ENCODE results near the gene SLMAP.
"Not testable (repeated sequence)": the region's sequence is repeated elsewhere in the genome, so short reads cannot be mapped to it uniquely, and the experiment has no call there.

SLMAP gene

DNA sequence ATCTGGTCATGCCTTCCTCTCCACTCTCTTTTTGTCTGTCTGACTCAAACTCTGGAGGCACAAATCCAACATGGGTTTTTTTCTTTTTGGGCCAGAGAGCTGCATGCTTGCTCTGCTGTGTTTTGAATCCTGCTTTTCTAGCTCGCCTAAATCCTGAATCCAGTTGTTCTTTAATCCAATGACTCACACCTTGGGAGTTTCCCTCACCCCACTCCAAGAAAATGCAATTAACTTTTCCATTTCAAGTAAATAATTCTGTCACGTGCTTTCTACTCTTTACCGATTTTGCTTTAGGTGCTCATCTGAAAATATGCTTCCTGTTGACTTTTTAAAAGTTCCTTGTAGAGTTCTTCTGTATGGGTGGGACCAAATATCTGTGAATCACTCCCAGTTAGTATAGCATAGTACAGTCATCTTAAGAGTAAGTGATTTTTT, 47.6 kb downstream of the SLMAP start:
- Histone ChIP-seq H3K27ac (no peak overlapping the region), H3K27me3 (ENCODE audit: control insufficient read depth, insufficient read depth, low read length) (no peaks in the 10 kb centered on the region), H3K9ac (no peak overlapping the region), H3K36me3 (ENCODE audit: control insufficient read depth, insufficient read depth, low read length) (no peaks in the 10 kb centered on the region), H2AFZ (no peak overlapping the region), H3K4me3 (ENCODE audit: low read depth, low read length) (no peak overlapping the region), H3K4me2 (ENCODE audit: low read length) (no peak overlapping the region), H3K4me1 (no peaks in the 10 kb centered on the region), H3K79me2 (peaks cover 31% of the 10 kb centered on the region), H3K9me3 (ENCODE audit: control insufficient read depth, low read length) (no peaks in the 10 kb centered on the region)
- TF ChIP-seq, protein P1, sequence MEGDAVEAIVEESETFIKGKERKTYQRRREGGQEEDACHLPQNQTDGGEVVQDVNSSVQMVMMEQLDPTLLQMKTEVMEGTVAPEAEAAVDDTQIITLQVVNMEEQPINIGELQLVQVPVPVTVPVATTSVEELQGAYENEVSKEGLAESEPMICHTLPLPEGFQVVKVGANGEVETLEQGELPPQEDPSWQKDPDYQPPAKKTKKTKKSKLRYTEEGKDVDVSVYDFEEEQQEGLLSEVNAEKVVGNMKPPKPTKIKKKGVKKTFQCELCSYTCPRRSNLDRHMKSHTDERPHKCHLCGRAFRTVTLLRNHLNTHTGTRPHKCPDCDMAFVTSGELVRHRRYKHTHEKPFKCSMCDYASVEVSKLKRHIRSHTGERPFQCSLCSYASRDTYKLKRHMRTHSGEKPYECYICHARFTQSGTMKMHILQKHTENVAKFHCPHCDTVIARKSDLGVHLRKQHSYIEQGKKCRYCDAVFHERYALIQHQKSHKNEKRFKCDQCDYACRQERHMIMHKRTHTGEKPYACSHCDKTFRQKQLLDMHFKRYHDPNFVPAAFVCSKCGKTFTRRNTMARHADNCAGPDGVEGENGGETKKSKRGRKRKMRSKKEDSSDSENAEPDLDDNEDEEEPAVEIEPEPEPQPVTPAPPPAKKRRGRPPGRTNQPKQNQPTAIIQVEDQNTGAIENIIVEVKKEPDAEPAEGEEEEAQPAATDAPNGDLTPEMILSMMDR (IDR thresholded peaks at IDR 0.05) = no peak

DNA sequence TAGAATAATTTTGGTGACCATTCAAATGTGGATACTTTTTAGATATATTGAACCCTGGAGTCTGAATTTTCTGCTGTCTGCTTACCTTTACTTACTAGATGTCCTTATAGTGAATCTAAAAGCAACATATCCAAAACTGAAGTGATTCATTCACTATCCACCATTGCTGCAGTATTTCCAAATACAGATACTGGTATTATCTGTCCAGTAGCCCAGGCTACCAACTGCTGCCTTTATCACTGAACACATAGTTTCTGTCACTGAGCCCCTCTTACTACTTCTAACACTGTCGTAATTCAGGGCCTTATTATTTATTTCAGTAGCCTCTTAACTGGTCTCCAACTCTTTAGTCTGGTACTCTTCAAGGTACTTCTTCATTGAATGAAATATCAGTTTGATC, 49.2 kb downstream of the SLMAP start:
- no peak overlapping the region for H2AFZ ChIP-seq
- H3K4me1 ChIP-seq = no peaks in the 10 kb centered on the region
- H3K9me3 ChIP-seq (ENCODE audit: control insufficient read depth, low read length) = no peaks in the 10 kb centered on the region
- TF ChIP-seq, protein P1 (IDR thresholded peaks at IDR 0.05) = no peak
- no peak overlapping the region for H3K27ac ChIP-seq
- peaks cover 44% of the 10 kb centered on the region for H3K79me2 ChIP-seq
- no peak overlapping the region for H3K4me3 ChIP-seq (ENCODE audit: low read depth, low read length)
- no peak overlapping the region for H3K9ac ChIP-seq
- H3K4me2 ChIP-seq (ENCODE audit: low read length) = no peak overlapping the region
- H3K27me3 ChIP-seq (ENCODE audit: control insufficient read depth, insufficient read depth, low read length) = no peaks in the 10 kb centered on the region
- H3K36me3 ChIP-seq (ENCODE audit: control insufficient read depth, insufficient read depth, low read length) = no peaks in the 10 kb centered on the region

DNA sequence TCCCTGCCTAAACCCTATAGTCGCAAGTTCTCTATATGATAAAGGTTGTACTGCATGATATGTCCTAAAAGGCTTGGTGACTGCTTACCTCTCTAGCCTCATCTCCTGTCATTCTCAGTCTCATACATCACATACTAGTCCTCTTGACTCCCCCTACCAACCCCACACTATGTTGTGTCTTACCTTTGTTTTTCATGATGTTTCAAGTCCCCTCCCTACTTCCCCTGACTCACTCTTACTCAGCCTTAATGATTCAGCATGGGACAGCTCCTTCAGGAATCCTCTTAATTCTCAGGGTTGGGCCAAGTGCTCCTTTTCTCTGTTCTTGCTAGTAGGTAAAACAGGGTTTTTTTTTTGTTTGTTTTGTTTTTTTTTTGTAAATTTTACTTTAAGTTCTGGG, 49.6 kb downstream of the SLMAP start:
- Histone ChIP-seq H3K9ac (no peak overlapping the region), H3K4me3 (ENCODE audit: low read depth, low read length) (no peak overlapping the region), H2AFZ (no peak overlapping the region), H3K36me3 (ENCODE audit: control insufficient read depth, insufficient read depth, low read length) (no peaks in the 10 kb centered on the region), H3K27ac (no peak overlapping the region), H3K9me3 (ENCODE audit: control insufficient read depth, low read length) (no peaks in the 10 kb centered on the region), H3K79me2 (peaks cover 42% of the 10 kb centered on the region), H3K4me1 (no peaks in the 10 kb centered on the region), H3K4me2 (ENCODE audit: low read length) (no peak overlapping the region), H3K27me3 (ENCODE audit: control insufficient read depth, insufficient read depth, low read length) (no peaks in the 10 kb centered on the region)
- TF ChIP-seq, protein P1 (IDR thresholded peaks at IDR 0.05) = no peak

DNA sequence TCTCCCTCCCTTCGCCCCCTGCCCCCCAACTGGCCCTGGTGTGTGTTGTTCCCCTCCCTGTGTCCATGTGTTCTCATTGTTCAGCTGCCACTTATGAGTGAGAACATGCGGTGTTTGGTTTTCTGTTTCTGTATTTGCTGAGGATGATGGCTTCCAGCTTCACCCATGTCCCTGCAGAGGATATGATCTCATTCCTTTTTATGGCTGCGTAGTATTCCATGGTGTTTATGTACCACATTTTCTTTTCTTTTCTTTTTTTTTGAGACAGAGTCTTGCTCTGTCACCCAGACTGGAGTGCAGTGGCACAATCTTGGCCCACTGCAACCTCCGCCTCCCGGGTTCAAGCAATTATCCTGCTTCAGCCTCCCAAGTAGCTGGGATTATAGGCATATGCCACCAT, 50.1 kb downstream of the SLMAP start:
- not testable (repeated sequence) for H3K4me1 ChIP-seq; H3K4me3 ChIP-seq (ENCODE audit: low read depth, low read length); H3K27me3 ChIP-seq (ENCODE audit: control insufficient read depth, insufficient read depth, low read length); H3K4me2 ChIP-seq (ENCODE audit: low read length); H2AFZ ChIP-seq; H3K36me3 ChIP-seq (ENCODE audit: control insufficient read depth, insufficient read depth, low read length); H3K9me3 ChIP-seq (ENCODE audit: control insufficient read depth, low read length); H3K27ac ChIP-seq; H3K9ac ChIP-seq
- H3K79me2 ChIP-seq = peaks cover 40% of the 10 kb centered on the region

DNA sequence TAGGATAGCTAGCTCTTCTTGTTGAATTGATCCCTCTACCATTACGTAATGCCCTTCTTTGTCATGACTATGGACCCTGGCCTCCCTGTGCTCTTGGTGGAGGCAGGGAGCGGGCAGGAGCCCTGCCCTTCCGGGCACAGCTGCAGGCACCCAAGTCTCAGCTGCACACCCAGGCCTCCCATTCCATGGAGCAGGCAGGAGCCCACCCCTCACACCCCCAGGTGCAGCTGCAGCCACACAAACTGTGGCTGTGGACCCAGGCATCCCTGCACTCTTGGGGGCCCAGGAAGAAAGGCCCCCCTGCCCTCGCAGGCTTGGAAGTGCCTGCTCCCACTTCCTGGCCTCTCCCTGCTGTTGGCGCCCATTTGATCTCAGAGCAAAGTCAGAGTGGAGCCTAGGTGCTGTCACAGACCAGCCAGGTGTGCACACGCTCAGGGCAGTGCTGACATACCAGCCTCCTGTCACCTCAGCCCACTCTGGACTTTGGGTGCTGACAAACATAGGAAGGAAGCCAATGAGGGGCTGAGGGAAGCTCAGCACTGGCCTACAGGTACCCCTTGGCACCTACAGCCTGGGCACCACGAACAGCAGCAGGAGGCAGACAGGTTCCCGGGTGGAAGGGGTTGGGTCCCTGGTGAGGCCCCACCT, 53.0 kb downstream of the SLMAP start:
- Histone ChIP-seq H3K4me1 (no peaks in the 10 kb centered on the region), H3K27me3 (ENCODE audit: control insufficient read depth, insufficient read depth, low read length) (no peaks in the 10 kb centered on the region)

More for the DNA sequence above, 53.0 kb downstream of the SLMAP start:
- no peak overlapping the region for H2AFZ ChIP-seq
- TF ChIP-seq, protein P1 (IDR thresholded peaks at IDR 0.05) = no peak
- no peak overlapping the region for H3K4me2 ChIP-seq (ENCODE audit: low read length)
- no peaks in the 10 kb centered on the region for H3K36me3 ChIP-seq (ENCODE audit: control insufficient read depth, insufficient read depth, low read length)
- no peak overlapping the region for H3K27ac ChIP-seq
- no peak overlapping the region for H3K9ac ChIP-seq
- H3K4me3 ChIP-seq (ENCODE audit: low read depth, low read length) = no peak overlapping the region
- H3K79me2 ChIP-seq = peaks cover 48% of the 10 kb centered on the region
- no peaks in the 10 kb centered on the region for H3K9me3 ChIP-seq (ENCODE audit: control insufficient read depth, low read length)
